Nucleus accumbens (tissue), 56 donors: Measurements from ENCODE around the gene ARRB2.

Experiments used
- DNase-seq, 56 donors: peaks; one replicate each; lab custom pipeline; 2025; lab: John Stamatoyannopoulos, UW

ARRB2 gene

DNA sequence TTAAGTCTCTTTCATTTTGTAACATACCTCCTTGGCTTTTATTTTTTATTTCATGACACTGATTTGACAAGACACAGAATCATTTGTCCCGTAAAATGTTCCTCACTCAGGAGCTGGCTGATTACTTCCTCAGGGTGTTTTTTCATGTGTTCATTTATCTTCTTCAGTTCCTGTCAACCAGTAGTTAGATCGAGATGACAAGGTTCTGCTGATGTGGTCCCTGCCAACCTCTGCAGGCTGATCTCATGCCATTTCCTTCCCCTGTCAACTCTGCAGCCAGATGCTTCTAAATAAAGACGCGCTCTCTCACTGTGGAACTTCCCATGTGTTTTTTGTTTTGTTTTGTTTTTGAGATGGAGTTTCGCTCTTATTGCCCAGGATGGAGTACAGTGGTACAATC, 37.4 kb downstream of the ARRB2 start:
- peak in 3 of 56 donors; percentile 14 for DNase-seq

DNA sequence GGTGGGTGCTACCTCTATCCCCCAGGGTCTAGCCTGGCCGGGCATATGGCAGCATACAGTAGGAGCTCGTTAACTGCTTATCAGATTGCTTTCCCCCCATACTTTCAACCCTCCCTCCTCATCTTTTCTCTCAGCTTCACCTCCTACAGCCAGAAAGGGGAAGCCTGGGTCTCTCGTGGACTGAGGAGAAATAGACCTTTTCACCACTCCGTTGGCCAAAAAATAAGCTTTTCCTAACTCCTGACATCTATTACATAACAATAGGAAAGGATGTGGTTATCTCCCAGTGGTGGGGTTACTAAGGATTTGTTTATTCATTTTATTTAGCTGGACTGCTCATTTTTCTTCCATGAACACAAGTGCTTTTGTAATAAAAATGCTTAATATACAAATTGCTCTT, 38.3 kb downstream of the ARRB2 start:
- no peak for DNase-seq

DNA sequence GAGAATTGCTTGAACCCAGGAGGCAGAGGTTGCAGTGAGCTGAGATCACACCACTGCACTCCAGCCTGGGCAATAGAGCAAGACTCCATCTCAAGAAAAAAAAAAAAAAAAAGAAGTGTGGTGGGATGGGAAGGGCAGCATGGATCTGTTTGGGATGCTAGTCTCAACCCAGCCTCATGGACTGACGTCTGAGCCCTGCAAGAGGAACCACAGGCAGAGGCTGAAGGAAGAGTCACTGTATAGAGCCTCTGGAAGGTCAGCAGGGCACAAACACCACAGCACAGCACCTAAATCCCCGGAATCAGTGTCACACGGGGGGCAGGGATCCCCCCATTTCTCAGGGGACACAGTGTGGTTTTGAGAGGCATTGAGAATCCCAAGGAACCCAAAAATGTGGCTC, 40.2 kb downstream of the ARRB2 start:
- no peak for DNase-seq

DNA sequence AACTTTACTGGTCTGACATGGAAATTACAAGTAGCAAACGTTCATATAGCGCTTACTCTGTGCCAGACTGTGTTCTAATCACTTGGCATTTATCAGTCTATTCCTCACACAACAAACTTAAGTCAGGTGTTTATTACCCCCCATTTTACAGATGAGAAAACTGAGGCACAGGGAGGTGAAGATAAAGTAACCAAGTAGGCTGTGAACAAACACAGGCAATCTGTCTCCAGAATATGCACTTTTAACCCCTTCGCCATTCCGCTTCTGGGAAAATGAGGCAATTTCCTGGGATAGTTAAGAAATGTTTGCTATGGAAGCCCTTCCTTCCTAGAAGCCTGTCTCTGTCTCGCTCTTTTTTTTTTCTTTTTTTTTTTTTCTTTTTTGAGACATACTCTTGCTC, 41.5 kb downstream of the ARRB2 start:
- DNase-seq, result no peak

DNA sequence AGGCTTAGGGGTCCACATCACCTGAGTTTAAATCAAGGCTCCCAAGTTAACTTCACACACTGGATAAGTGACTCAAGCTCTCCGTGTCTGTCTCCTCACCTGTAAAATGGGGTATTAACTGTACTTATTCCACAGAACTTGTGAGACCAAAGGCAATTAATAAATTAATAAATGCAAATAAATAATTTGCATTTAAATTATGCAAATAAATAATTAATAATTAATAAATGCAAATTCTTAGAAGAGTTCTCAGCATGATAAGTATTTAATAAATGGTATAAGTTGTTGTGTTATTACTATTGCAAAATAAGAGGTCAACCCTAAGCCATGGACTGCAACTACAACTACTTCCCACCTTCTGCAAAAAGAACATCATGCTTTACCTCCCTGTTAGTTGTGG, 43.0 kb downstream of the ARRB2 start:
- no peak for DNase-seq

DNA sequence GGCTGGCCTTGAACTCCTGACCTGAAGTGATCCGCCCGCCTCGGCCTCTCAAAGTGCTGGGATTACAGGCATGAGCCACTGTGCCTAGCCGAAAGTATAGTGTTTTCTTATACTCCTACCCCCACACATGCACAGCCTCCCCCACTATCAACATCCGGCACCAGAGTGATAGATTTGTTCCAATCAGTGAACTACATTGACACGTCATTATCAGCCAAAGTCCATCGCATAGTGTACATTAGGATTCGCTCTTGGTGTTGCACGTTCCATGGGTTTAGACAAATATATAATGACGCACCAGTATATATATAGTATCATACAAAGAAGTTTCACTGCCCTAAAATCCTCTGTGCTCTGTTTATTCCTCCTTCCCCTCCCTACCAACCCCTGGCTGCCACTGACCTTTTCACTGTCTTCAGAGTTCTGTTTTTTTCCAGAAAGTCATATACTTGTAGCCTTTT, 49.4 kb downstream of the ARRB2 start:
- DNase-seq, result no peak

DNA sequence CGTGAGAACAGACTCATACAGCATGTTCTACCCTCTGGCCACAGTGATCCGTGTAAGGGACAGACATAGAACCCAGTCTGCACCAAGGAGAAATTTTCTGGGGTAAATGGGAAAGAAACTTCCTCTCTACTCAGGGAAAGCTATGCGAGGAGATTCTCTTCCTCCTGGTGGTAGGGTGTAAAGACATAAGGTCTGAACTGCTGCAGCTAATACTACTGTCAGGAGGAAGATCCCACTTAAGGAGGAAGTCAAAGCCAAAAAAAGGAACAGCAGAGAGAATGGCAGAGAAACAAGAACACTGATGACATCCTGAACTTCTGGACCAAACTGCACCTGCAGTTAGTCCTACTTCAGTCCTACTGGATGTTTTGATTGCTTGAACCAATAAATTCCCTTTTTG, 54.2 kb downstream of the ARRB2 start:
- no peak for DNase-seq

DNA sequence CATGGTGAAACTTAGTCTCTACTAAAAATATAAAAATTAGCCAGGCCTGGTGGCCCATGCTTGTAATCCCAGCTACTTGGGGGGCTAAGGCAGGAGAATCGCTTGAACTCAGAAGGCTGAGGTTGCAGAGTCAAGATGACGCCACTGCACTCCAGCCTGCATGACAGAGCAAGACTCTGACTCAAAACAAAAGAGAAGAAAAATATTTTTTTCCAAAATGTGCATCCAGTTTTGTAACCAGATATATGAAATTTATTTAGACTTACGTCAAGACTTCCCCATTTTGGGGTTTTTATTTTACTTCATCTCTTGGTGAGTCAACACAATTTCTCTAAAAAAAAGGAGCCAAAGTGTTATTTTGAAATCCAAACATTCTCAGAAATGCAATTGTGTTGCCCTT, 55.8 kb downstream of the ARRB2 start:
- DNase-seq, result no peak

DNA sequence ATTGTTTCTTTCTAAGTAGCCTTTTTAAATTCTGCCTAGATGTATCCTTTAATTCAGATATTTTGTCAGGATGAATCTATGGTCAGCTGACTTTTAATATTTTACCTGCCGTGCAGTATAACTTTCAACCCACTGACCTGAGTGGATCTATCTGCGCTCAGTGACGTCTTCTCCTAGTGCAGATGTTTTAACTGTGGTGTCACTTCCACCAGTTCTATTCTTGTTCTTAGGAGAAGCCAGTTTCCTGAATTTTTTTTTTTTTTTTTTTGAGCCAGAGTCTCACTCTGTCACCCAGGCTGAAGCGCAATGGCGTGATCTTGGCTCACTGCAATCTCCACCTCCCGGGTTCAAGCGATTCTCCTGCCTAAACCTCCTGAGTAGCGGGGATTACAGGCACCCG, 56.3 kb downstream of the ARRB2 start:
- DNase-seq, result no peak

DNA sequence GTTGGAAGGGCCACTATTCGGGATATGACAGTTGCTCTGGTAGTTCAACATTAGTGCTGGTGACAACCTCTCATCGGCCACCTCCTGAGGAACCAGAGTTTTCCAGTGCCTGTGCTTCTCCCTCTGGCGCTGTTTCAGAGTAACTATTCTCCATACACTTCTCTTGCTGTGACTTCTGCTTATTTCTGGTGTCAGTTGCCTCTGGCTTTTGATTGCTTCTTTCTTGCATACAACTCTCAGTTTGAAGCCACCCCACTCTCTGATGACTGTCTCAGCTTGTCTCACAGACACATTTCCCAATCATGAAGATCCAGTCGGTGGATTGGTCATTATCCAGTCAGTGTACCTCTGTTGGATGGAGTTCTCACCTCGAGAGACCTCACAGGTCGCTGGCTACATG, 57.9 kb downstream of the ARRB2 start:
- DNase-seq, result no peak

DNA sequence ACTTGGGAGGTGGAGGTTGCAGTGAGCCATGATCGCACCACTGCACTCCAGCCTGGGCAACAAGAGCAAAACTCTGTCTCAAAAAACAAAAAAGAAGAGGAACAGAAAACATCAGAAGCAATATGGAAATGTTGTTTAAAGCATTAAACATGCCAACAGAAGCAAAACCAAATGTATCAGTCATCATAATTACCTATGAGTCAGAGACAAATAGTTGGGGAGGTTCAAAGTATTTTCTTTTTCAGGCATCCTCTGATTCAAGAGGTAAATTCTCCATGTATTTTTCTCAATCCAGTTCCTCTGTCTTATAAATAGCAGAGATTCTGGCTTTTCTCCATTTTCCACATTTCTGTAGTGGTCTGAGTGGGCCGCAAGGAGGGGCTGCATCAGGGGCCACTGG, 59.2 kb downstream of the ARRB2 start:
- no peak for DNase-seq
